Activated T-cell treated with anti-CD3 and anti-CD28 coated beads for 48 hours (primary cell): ENCODE results near the gene ATG101.
"Not testable (repeated sequence)": the region's sequence is repeated elsewhere in the genome, so short reads cannot be mapped to it uniquely, and the experiment has no call there.

Source experiments
- DNase-seq: peaks from one replicate; pipeline ENCODE4 v3.0.0-alpha.2; 2020; ENCODE audit warnings: low read depth

The ATG101 gene

GRCh38 chr12:52097045-52097666 lies 27.4 kb downstream of the ATG101 start:
- DNase-seq: no peak

- not testable (repeated sequence) for DNase-seq
Observed at GRCh38 chr12:52104431-52105089, 34.8 kb downstream of the ATG101 start.

- DNase-seq: peak; percentile 55
Observed at GRCh38 chr12:52116222-52117125, 46.7 kb downstream of the ATG101 start.

GRCh38 chr12:52117806-52118475 lies 48.2 kb downstream of the ATG101 start:
- not testable (repeated sequence) for DNase-seq

GRCh38 chr12:52119398-52120254 lies 49.8 kb downstream of the ATG101 start:
- peak; percentile 38 for DNase-seq

GRCh38 chr12:52120951-52121823 lies 51.4 kb downstream of the ATG101 start:
- no peak for DNase-seq

- peak; percentile 57 for DNase-seq
Observed at GRCh38 chr12:52121824-52122539, 52.2 kb downstream of the ATG101 start.

- no peak for DNase-seq
Observed at GRCh38 chr12:52122540-52122871, 52.7 kb downstream of the ATG101 start.

GRCh38 chr12:52122904-52123303 lies 53.1 kb downstream of the ATG101 start:
- DNase-seq: no peak

GRCh38 chr12:52123487-52124186 lies 53.9 kb downstream of the ATG101 start:
- no peak for DNase-seq

- no peak for DNase-seq
Observed at GRCh38 chr12:52125476-52125900, 55.7 kb downstream of the ATG101 start.

GRCh38 chr12:52126050-52126604 lies 56.3 kb downstream of the ATG101 start:
- no peak for DNase-seq
